SK-N-SH (cell line): Measurements from ENCODE around the gene MYO18A. TPM values are rescaled to one million over a fixed set of nuclear protein-coding genes. Genes with fewer than 3 reads are reported as not detected.

Experiments used
- CTCF ChIA-PET: fragments of 300-600, 350-600 bp; formaldehyde crosslinking; extraction: SDS; loops from one replicate; lab custom pipeline; 2021; lab: Yijun Ruan, JAX
- POLR2A ChIA-PET: fragments of 350-600 bp; sonication (Branson Sonifier 250); formaldehyde crosslinking; extraction: SDS; loops from one replicate; lab custom pipeline; 2020; ENCODE audit warnings: antibody characterized with exemption, inconsistent platforms; lab: Yijun Ruan, JAX
- DNase-seq: peaks from one replicate; pipeline ENCODE4 v3.0.0; 2012
- H2AFZ ChIP-seq: fragments of 200-600 bp; sonication (generic); 2 replicates; pipeline ENCODE4 v1.8.1; 2016; ENCODE audit warnings: antibody characterized with exemption, mild to moderate bottlenecking, low read depth
- H3F3A ChIP-seq: fragments of 200-600 bp; sonication (generic); replicated peaks from 2 replicates; pipeline ENCODE3; 2016; ENCODE audit warnings: antibody characterized with exemption, mild to moderate bottlenecking; ENCODE audit not compliant: insufficient read depth
- H3K27ac ChIP-seq, 2 experiments: fragments of 200-500 bp in 1 of 2; fragments of 200-600 bp in 1 of 2; sonication (Bioruptor generic) in 1 of 2; sonication (generic), shearing (Covaris generic) in 1 of 2; 2 replicates each; pipeline versions ENCODE4 v1.5.1 to v1.6.1; 2014 to 2016; ENCODE audit warnings: low read depth in 2 of 2, inconsistent platforms in 1 of 2, low read length in 1 of 2, mild to moderate bottlenecking in 1 of 2, mixed read lengths in 1 of 2
- H3K27me3 ChIP-seq: fragments of 200-600 bp; sonication (generic), shearing (Covaris generic); 2 replicates; pipeline ENCODE4 v1.6.1; 2016; ENCODE audit warnings: mixed run types; ENCODE audit not compliant: insufficient read depth
- H3K36me3 ChIP-seq, 2 experiments: fragments of 200-500 bp in 1 of 2; fragments of 200-600 bp in 1 of 2; sonication (Bioruptor generic) in 1 of 2; sonication (generic) in 1 of 2; replicated peaks in 1 of 2; 2 replicates each; pipeline versions ENCODE3 to v1.5.1; 2014 to 2016; ENCODE audit warnings: low read length in 1 of 2, mild to moderate bottlenecking in 1 of 2; ENCODE audit not compliant: insufficient read depth in 2 of 2, control insufficient read depth in 1 of 2
- H3K4me1 ChIP-seq, 2 experiments: fragments of 200-500 bp in 1 of 2; fragments of 200-600 bp in 1 of 2; sonication (Bioruptor generic) in 1 of 2; sonication (generic), shearing (Covaris generic) in 1 of 2; 2 replicates each; pipeline versions ENCODE4 v1.5.1 to v1.6.1; 2014 to 2016; ENCODE audit warnings: low read depth in 1 of 2, low read length in 1 of 2, mixed run types in 1 of 2; ENCODE audit not compliant: insufficient read depth in 2 of 2, control insufficient read depth in 1 of 2
- H3K4me2 ChIP-seq: fragments of 200-600 bp; sonication (generic), shearing (Covaris generic); 2 replicates; pipeline ENCODE4 v1.6.1; 2017; ENCODE audit warnings: mixed run types
- H3K4me3 ChIP-seq, 2 experiments: fragments of 200-500 bp in 1 of 2; fragments of 200-600 bp in 1 of 2; sonication (Bioruptor generic) in 1 of 2; sonication (generic), shearing (Covaris generic) in 1 of 2; 2 replicates each; pipeline versions ENCODE4 v1.5.1 to v1.8.1; 2014 to 2016; ENCODE audit warnings: low read depth in 2 of 2, inconsistent platforms in 1 of 2, low read length in 1 of 2, mild to moderate bottlenecking in 1 of 2, mixed read lengths in 1 of 2, moderate library complexity in 1 of 2
- H3K79me2 ChIP-seq: fragments of 200-600 bp; sonication (generic); 2 replicates; pipeline ENCODE4 v1.8.1; 2017; ENCODE audit warnings: mild to moderate bottlenecking; ENCODE audit not compliant: insufficient read depth
- H3K9ac ChIP-seq: fragments of 200-600 bp; sonication (generic); 2 replicates; pipeline ENCODE4 v1.6.1; 2017; ENCODE audit warnings: mixed run types
- H3K9me2 ChIP-seq: fragments of 200-600 bp; sonication (generic); 2 replicates; pipeline ENCODE4 v1.6.1; 2017; ENCODE audit warnings: mixed run types
- H3K9me3 ChIP-seq: fragments of 200-600 bp; sonication (generic); 2 replicates; pipeline ENCODE4 v1.6.1; 2017; ENCODE audit warnings: mixed run types, mild to moderate bottlenecking, moderate library complexity
- H4K20me1 ChIP-seq: fragments of 200-600 bp; sonication (generic); 2 replicates; pipeline ENCODE4 v1.6.1; 2017; ENCODE audit warnings: mild to moderate bottlenecking, mixed run types; ENCODE audit not compliant: insufficient read depth
- ELF1 ChIP-seq: IDR thresholded peaks from 2 replicates; pipeline ENCODE4 v1.4.0; 2012
- EP300 ChIP-seq, 2 experiments: IDR thresholded peaks; 2 replicates each; pipeline versions ENCODE4 v1.4.0 to v1.6.1; 2012; ENCODE audit warnings: borderline replicate concordance in 1 of 2, low read depth in 1 of 2, low read length in 1 of 2
- EZH2phosphoT487 ChIP-seq: fragments of 200-600 bp; sonication (generic); IDR thresholded peaks from 2 replicates; pipeline ENCODE4 v1.6.1; 2017; ENCODE audit warnings: low read depth, mixed run types, mild to moderate bottlenecking, antibody characterized with exemption, moderate library complexity, borderline replicate concordance
- FOXJ3 ChIP-seq: sonication (generic); formaldehyde crosslinking; IDR thresholded peaks from 2 replicates; pipeline ENCODE4 v1.5.1; 2020; ENCODE audit warnings: mild to moderate bottlenecking, missing genetic modification reagents
- GABPA ChIP-seq: IDR thresholded peaks from 2 replicates; pipeline ENCODE4 v1.4.0; 2012; ENCODE audit warnings: low read depth, mild to moderate bottlenecking
- GATA2 ChIP-seq: sonication (generic); formaldehyde crosslinking; IDR thresholded peaks from 2 replicates; pipeline ENCODE4 v1.5.0; 2020; ENCODE audit warnings: mild to moderate bottlenecking, missing genetic modification reagents
- MEF2A ChIP-seq: IDR thresholded peaks from 2 replicates; pipeline ENCODE4 v1.4.0; 2012; ENCODE audit warnings: low read depth, borderline replicate concordance
- NFIC ChIP-seq: IDR thresholded peaks from 2 replicates; pipeline ENCODE4 v1.4.0; 2012; ENCODE audit warnings: borderline replicate concordance
- NRF1 ChIP-seq: IDR thresholded peaks from 2 replicates; pipeline ENCODE4 v1.6.1; 2012; ENCODE audit warnings: low read depth, mild to moderate bottlenecking, low read length
- RFX5 ChIP-seq: IDR thresholded peaks from 2 replicates; pipeline ENCODE4 v1.6.1; 2012; ENCODE audit warnings: mild to moderate bottlenecking, improper control_type of control experiment, low read length
- SIN3A ChIP-seq: IDR thresholded peaks from 2 replicates; pipeline ENCODE4 v1.6.1; 2012; ENCODE audit warnings: low read depth, mild to moderate bottlenecking, low read length, moderate library complexity, borderline replicate concordance
- SMC3 ChIP-seq: IDR thresholded peaks from 2 replicates; pipeline ENCODE4 v1.6.1; 2012; ENCODE audit warnings: low read depth, low read length, improper control_type of control experiment
- WGBS: methylation state at CpG from one replicate; pipeline ENCODE4 v1.1.6; 2017; ENCODE audit warnings: low lambda C conversion rate; 5-methylcytosine and 5-hydroxymethylcytosine counted together
- polyA plus RNA-seq, 3 experiments: library from polyadenylated mRNA; depleted of rRNA; stranded (reverse); fragments of >200 nt; gene quantifications; 2 replicates each; pipeline ENCODE4 v1.2.3, GENCODE V29; 2012
- TF ChIP-seq, protein P1 (sequence below): IDR thresholded peaks from 2 replicates; pipeline ENCODE4 v1.4.0; 2012; ENCODE audit warnings: low read depth, borderline replicate concordance
- TF ChIP-seq, protein P2 (sequence below): fragments of 150-350 bp; IDR thresholded peaks from 2 replicates; pipeline ENCODE4 v1.6.1; 2017; ENCODE audit warnings: antibody characterized with exemption, low read length, low read depth, borderline replicate concordance
- TF ChIP-seq, protein P3 (sequence below): IDR thresholded peaks from 2 replicates; pipeline ENCODE4 v1.6.1; 2012; ENCODE audit warnings: mild to moderate bottlenecking, low read depth, low read length, moderate library complexity

MYO18A gene
- polyA plus RNA-seq, 1 of the 3 experiments (the other 2 are of a cell fraction): 6.6 TPM

DNA sequence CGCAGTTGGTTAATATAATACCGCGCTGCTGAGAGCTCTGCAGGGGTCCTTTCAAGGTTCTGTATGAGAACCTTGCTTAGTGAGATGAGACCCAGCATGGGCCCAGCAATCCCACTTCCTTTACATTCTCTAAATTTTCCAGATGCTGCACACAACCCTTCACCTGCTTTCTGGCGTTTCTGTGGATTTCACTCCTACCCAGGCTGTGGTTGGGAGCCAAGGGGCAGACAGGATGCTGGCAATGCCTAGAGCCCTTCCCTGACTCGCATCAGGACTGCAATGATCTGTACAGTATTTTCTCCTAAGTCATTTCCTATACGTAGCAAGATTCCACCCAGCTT is 147.4 kb downstream of the MYO18A start:
- Histone ChIP-seq H4K20me1 (no peaks in the 10 kb centered on the region), H3K36me3 (no peaks in the 10 kb centered on the region), H3K4me1 (peaks cover 0 to 8% of the 10 kb centered on the region in 2 experiments; a peak in 2 of 4 replicates), H3K4me2 (no peak overlapping the region), H2AFZ (no peak overlapping the region), H3K4me3 (no peak overlapping the region), H3F3A (no peaks in the 10 kb centered on the region), H3K79me2 (no peaks in the 10 kb centered on the region), H3K9me2 (no peaks in the 10 kb centered on the region), H3K27me3 (peaks cover 35% of the 10 kb centered on the region; the same call in 1 of the 2 replicates), H3K27ac (no peak overlapping the region), H3K9me3 (peaks cover 10% of the 10 kb centered on the region; the same call in 1 of the 2 replicates), H3K9ac (no peak overlapping the region)
- ChIA-PET CTCF (interaction anchor here (1.3 to 13.8 kb wide), 3 partner anchors 42 to 80 kb away, joined by 3 to 180 read pairs (median 10); no protein-coding TSS in a partner anchor), POLR2A (no interaction called here)
- DNase-seq: no peak
- TF ChIP-seq RFX5 (no peak), MEF2A (no peak), NFIC (no peak), EZH2phosphoT487 (no peak), FOXJ3 (CRISPR knock-in tag) (no peak), NRF1 (no peak), SIN3A (no peak), SMC3 (no peak), ELF1 (no peak), GABPA (no peak)
- TF ChIP-seq, protein P1, sequence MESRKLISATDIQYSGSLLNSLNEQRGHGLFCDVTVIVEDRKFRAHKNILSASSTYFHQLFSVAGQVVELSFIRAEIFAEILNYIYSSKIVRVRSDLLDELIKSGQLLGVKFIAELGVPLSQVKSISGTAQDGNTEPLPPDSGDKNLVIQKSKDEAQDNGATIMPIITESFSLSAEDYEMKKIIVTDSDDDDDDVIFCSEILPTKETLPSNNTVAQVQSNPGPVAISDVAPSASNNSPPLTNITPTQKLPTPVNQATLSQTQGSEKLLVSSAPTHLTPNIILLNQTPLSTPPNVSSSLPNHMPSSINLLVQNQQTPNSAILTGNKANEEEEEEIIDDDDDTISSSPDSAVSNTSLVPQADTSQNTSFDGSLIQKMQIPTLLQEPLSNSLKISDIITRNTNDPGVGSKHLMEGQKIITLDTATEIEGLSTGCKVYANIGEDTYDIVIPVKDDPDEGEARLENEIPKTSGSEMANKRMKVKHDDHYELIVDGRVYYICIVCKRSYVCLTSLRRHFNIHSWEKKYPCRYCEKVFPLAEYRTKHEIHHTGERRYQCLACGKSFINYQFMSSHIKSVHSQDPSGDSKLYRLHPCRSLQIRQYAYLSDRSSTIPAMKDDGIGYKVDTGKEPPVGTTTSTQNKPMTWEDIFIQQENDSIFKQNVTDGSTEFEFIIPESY: no peak
- WGBS: 54% methylated on average over 6 of the region's 6 CpGs

DNA sequence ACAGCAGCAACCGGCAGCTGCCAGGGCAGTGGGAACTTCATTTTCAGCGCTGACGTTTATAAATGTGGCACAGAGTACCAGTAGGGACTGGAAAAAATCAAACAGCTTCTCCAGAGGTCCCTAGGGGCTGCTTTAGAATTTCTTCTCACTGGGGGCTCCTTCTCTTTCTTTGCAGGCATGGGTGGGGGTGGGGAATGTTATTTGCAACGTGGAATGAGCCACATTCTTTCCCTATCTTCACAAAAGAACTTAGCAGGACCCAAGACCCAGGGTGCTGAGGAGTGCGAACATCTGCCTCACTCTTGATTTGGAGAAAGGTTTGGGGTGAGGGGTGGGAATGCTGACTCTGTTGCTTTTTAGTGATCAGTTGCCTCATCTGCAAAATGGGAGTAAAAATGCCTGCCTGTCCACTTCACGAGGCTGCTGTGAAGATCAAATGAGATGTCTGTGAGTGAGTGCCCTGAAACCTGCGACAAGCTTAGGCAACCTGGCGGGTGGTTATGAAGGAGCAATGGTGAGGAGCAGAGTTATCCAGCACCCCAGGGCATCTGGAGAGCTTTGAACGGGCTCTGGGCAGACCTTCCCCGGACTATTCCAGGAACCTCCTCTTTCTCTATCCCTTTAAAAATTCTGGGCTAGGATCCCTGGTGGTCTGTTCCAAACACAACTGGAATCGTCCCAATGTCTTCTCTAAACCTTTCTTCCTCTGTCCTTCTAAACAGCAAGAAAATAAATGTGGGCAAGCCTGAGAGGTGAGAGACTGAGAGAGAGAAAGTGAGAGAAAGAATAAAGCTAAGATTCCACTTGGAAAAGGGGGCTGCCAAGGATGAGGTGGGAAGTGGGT is 148.0 kb downstream of the MYO18A start:
- H3K9ac ChIP-seq: no peak overlapping the region
- H3K4me1 ChIP-seq: peaks cover 0 to 2% of the 10 kb centered on the region in 2 experiments; a peak in 2 of 4 replicates
- DNase-seq: no peak
- H3K36me3 ChIP-seq: no peaks in the 10 kb centered on the region
- H3K4me2 ChIP-seq: no peak overlapping the region
- no peak overlapping the region for H2AFZ ChIP-seq
- no peak overlapping the region for H3K27ac ChIP-seq
- H4K20me1 ChIP-seq: no peaks in the 10 kb centered on the region
- H3K27me3 ChIP-seq: peaks cover 33% of the 10 kb centered on the region; the same call in 1 of the 2 replicates
- TF ChIP-seq SIN3A (no peak), RFX5 (no peak), ELF1 (no peak), EP300 (IDR thresholded peaks at IDR 0.05; ENCODE audit: borderline replicate concordance in 1 of 2, low read depth in 1 of 2, low read length in 1 of 2) (no peak), NFIC (no peak), MEF2A (no peak), GATA2 (CRISPR knock-in tag) (no peak)
- TF ChIP-seq, protein P2, sequence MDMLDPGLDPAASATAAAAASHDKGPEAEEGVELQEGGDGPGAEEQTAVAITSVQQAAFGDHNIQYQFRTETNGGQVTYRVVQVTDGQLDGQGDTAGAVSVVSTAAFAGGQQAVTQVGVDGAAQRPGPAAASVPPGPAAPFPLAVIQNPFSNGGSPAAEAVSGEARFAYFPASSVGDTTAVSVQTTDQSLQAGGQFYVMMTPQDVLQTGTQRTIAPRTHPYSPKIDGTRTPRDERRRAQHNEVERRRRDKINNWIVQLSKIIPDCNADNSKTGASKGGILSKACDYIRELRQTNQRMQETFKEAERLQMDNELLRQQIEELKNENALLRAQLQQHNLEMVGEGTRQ: no peak
- TF ChIP-seq, protein P3, sequence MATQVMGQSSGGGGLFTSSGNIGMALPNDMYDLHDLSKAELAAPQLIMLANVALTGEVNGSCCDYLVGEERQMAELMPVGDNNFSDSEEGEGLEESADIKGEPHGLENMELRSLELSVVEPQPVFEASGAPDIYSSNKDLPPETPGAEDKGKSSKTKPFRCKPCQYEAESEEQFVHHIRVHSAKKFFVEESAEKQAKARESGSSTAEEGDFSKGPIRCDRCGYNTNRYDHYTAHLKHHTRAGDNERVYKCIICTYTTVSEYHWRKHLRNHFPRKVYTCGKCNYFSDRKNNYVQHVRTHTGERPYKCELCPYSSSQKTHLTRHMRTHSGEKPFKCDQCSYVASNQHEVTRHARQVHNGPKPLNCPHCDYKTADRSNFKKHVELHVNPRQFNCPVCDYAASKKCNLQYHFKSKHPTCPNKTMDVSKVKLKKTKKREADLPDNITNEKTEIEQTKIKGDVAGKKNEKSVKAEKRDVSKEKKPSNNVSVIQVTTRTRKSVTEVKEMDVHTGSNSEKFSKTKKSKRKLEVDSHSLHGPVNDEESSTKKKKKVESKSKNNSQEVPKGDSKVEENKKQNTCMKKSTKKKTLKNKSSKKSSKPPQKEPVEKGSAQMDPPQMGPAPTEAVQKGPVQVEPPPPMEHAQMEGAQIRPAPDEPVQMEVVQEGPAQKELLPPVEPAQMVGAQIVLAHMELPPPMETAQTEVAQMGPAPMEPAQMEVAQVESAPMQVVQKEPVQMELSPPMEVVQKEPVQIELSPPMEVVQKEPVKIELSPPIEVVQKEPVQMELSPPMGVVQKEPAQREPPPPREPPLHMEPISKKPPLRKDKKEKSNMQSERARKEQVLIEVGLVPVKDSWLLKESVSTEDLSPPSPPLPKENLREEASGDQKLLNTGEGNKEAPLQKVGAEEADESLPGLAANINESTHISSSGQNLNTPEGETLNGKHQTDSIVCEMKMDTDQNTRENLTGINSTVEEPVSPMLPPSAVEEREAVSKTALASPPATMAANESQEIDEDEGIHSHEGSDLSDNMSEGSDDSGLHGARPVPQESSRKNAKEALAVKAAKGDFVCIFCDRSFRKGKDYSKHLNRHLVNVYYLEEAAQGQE: no peak
- TF ChIP-seq, all 33 proteins: peak for 0
- ChIA-PET POLR2A (no interaction called here), CTCF (interaction anchor here (0.7 to 1.3 kb wide), 3 partner anchors 15 to 85 kb away, joined by 3 read pairs; no protein-coding TSS in a partner anchor)
- no peaks in the 10 kb centered on the region for H3K9me2 ChIP-seq
- no peak overlapping the region for H3K4me3 ChIP-seq
- WGBS: 34% methylated on average over 9 of the region's 11 CpGs
- no peaks in the 10 kb centered on the region for H3K79me2 ChIP-seq
- H3F3A ChIP-seq: no peaks in the 10 kb centered on the region
- peaks cover 10% of the 10 kb centered on the region; the same call in 1 of the 2 replicates for H3K9me3 ChIP-seq
